Activated CD8-positive, alpha-beta memory T cell treated with anti-CD3 and anti-CD28 coated beads for 36 hours (primary cell): ENCODE measurements around the gene TBCE. TPM values are rescaled to one million over a fixed set of nuclear protein-coding genes. Genes with fewer than 3 reads are reported as not detected.
"Not testable (repeated sequence)": the region's sequence is repeated elsewhere in the genome, so short reads cannot be mapped to it uniquely, and the experiment has no call there.

Source experiments
- CTCF ChIA-PET: fragments of 350-600 bp; sonication (Branson Sonifier 250); formaldehyde crosslinking; loops from one replicate; lab custom pipeline; 2021; ENCODE audit warnings: antibody characterized with exemption; lab: Charles Lee
- POLR2A ChIA-PET: fragments of 350-600 bp; sonication (Branson Sonifier 250); formaldehyde crosslinking; loops from one replicate; lab custom pipeline; 2021; ENCODE audit warnings: antibody characterized with exemption; lab: Charles Lee
- total RNA-seq, 2 experiments: library from RNA; stranded (reverse); gene quantifications; one replicate each; pipeline ENCODE4 v1.2.3, GENCODE V29; 2021

TBCE gene
- total RNA-seq, 2 experiments from 2014 or later, result 25.8 to 33.0 TPM

DNA sequence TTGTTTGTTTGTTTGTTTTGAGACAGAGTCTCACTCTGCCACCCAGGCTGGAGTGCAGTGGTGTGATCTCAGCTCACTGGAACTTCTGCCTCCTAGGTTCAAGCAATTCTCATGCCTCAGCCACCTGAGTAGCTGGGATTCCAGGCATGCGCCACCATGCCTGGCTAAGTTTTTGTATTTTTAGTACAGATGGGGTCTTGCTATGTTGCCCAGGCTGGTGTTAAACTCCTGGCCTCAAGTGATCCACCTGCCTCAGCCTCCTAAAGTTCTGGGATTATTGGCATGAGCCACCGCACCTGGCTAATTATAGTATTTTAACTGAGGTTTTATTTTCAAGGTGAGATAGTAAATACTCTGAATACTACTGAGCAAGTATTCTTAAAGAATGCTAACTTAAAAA lies 102.7 kb downstream of the TBCE start:
- CTCF ChIA-PET, result interaction anchor here (0.7 kb wide), 1 partner anchor 237 kb away, joined by 4 read pairs; no protein-coding TSS in a partner anchor
- POLR2A ChIA-PET, result not testable (repeated sequence)

DNA sequence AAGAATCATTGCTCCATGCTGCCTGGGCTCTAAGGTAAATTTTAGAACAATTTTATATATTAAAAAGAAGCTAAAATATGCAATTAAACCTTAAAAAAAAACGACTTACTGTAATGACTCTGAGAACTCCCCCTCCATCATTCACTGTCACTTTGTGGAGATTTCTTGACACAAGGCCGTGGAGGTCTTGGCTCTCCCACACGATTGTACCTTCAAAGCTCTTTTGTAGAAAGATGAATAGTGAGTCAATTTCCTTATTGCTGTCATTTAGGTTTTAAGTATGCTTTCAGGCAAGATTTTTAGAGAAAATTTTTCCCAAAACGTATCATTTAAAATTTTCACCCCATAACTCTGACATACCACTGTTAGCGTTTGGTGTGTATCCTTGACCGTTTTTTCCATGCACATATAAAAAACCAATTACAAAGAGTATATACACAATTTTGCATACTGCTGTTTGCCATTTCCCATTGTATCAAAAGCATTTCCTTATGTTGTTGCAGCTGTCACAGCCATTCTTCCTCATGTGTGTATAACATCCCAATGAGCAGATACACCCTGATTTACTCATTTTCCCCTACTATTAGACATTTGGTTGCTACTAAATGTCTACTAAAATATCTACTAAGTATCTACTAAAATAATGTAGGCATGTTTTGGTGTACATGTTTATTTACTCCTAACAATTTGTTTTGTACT lies 103.7 kb downstream of the TBCE start:
- POLR2A ChIA-PET, result no interaction called here
- CTCF ChIA-PET, result no interaction called here

DNA sequence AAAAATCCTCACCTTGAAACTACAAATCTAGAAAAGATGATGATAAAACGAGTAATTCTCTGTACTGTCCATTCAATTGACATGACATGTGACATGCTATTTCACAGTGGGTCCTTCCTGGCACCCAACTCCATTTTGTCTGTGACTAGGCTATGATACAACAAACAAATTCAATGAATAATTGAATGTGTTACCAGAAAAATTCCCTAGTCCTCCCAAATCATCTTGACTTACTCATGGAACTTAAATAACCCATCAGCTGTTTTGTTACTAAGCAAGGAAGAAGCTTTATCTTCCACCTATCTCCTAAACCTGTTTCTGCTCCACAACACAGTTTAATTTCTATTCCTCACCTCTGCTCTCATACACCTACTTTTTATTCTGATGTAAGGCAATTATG lies 106.6 kb downstream of the TBCE start:
- POLR2A ChIA-PET, result no interaction called here
- CTCF ChIA-PET, result no interaction called here

DNA sequence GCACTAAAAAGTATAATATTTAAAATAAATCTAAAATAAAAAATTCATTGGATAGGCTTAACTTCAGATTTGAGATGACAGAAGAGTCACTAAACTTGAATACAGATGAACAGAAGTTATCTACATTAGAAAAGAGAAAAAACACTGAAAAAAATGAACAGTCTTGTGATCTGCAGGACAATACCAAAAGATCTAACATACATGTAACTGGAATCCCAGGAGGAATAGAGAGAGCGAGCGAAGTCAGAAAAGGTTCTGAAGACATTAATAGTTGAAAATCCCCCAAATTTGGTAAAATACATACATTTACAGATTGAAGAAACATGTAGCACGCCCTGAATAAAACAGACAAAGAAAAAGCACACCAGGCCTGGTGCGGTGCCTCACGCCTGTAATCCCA lies 115.9 kb downstream of the TBCE start:
- POLR2A ChIA-PET, result no interaction called here

DNA sequence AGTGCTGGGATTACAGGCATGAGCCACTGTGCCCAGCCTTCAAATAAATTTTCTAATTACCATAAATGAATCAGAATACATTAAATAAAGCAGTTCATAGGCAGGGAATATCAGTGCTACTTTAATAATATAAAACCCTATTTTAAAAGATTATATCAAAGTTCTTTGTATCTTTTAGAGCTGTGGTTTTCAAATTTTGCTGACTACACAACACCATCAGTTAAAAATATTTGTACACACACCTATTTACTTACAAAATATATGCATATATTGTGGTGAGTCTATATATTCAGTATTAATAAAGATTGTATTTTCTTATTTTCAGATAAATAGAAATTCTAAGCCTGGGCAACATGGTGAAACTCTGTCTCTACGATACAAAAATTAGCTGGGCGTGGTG lies 118.3 kb downstream of the TBCE start:
- ChIA-PET POLR2A (no interaction called here), CTCF (no interaction called here)

More for the DNA sequence above, 115.9 kb downstream of the TBCE start:
- CTCF ChIA-PET, result no interaction called here

DNA sequence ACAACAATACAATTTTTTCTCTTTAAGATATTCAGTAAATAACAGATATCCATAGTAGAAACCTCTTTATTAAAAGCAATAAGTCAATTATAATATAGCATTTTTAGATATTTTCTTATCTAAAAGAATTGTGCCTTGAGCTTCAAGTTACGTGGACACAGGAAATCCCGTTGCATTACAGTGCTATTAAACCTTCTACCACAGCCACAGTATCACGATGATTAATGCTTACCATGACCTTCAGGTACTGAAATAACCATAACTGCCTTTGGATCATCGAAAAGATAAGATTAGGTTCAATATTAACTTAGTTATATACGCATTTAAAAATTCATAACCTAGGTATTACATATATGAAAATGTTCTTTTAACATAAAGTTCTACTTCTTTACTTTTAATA lies 119.1 kb downstream of the TBCE start:
- CTCF ChIA-PET, result no interaction called here

DNA sequence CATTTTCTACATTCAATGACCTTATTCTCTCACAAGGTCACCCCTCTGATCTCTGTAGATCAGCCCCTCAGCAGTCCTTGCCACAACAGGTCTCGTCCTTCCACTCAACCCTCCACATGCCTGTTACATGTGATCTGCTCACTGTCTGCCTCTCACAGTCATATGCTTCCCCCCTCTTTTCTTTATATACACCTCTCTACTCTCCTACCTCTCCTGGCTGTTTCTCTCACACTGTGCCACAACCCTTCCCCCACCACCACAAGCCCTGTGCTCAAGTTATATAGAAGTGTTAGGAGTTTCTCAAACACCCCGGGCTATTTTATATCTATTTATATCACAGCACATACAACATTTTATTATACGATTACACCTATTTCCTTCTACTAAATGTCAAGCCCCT lies 124.4 kb downstream of the TBCE start:
- ChIA-PET CTCF (no interaction called here), POLR2A (no interaction called here)

More for the DNA sequence above, 119.1 kb downstream of the TBCE start:
- POLR2A ChIA-PET, result no interaction called here

DNA sequence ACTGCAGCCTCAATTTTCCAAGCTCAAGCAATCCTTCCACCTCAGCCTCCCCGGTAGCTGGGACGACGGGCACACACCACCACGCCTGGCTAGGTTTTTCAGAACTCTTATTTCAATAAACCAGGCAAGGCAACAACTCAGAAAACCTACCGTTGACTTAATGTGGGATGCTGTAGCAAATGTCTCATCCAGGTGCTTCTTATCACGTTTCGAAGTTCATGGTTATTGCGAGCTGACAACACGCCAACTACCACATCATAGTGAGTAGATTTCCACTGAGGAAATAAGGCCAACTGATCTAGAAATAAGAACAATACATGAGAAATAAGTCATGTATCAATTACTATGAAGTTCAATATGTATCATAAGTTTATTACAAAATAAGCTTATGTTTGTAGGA lies 127.3 kb downstream of the TBCE start:
- POLR2A ChIA-PET, result interaction anchor here (0.6 kb wide), 1 partner anchor 389 kb away, joined by 14 read pairs; no protein-coding TSS in a partner anchor

DNA sequence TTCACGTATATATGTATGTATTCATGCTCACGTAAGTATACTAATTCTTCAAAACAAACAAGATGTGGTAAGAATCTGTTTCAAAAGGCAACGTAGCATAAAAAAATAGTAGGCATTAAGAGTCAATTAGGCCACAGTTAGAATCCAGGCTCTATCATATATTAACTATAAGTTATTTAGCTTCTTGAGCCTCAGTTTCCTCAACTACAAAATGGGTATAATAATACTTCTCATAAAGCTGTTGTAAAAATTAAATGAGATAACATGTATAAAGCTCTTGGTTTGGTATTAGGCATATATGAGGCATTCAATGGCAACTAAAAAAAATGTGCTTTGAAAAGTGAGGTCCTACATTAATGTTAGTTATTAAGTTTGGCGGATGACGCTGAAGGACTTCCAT lies 127.8 kb downstream of the TBCE start:
- CTCF ChIA-PET, result interaction anchor here (0.6 kb wide), 1 partner anchor 390 kb away, joined by 3 read pairs; no protein-coding TSS in a partner anchor
- POLR2A ChIA-PET, result interaction anchor here (0.6 kb wide), 1 partner anchor 389 kb away, joined by 14 read pairs; no protein-coding TSS in a partner anchor

More for the DNA sequence above, 127.3 kb downstream of the TBCE start:
- CTCF ChIA-PET, result interaction anchor here (1.4 kb wide), 1 partner anchor 10 kb away, joined by 6 read pairs; the partner anchor contains the start of gene B3GALNT2

DNA sequence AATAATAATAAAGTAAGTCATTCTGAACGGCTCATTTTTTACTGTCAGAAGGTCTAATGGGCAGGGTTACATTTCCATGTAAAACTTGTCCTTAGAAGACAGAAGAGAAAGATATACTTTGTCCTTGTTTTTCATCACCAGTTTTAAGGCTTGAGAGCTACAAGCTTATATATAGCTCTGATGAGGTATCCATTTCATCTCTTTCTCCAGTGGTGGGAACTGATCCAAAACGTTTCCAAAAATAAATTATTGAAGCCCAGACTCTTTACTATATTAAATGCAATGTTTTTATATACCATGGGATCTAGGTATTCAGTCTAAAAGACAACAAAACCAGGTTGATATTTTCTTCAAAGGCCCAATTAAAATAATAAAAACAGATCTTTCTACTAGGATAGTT lies 128.3 kb downstream of the TBCE start:
- CTCF ChIA-PET, result interaction anchor here (0.6 kb wide), 1 partner anchor 391 kb away, joined by 3 read pairs; no protein-coding TSS in a partner anchor
- POLR2A ChIA-PET, result no interaction called here

DNA sequence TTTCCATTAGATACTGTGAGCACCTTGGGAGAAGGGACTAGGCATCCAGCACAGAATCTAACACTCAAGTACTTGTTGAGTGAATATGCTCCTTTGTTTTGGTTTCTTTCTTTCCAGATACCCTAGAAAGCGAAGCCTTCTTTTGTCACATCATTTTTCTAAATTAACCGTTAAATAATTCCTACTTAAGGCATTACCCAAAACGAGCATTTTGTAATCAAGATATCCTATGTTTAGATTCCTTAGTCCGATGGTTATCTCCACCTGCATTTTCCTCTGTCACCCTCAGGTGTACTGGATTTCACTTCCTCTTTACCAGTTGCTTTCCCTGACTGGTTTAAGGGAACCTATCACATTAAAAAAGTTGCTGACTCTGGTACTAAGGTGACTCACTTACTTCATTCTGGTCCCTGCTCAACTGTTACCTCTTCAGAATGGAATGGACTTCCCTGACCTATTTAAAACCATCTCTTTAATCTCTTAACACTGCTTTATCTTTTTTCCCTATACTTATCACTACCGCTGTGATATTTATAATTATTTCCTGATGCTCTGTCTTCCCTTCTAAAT lies 133.8 kb downstream of the TBCE start:
- CTCF ChIA-PET, result no interaction called here
- POLR2A ChIA-PET, result no interaction called here

Other genes starting within 250 kb of the TBCE start
- 100 to 1,000 TPM; 123 to 131 TPM for gene TOMM20, start 238.6 kb upstream of the TBCE start, total RNA-seq
- 100 to 1,000 TPM; 116 to 121 TPM for gene RBM34, start 206.2 kb upstream of the TBCE start, total RNA-seq
- gene ARID4B, start 39.2 kb upstream of the TBCE start, total RNA-seq, result 10 to 100 TPM; 31.7 to 34.2 TPM
- gene GGPS1, start 38.9 kb upstream of the TBCE start, total RNA-seq, result 10 to 100 TPM; 28.9 to 29.4 TPM
- 10 to 100 TPM; 17.7 to 18.2 TPM for gene B3GALNT2, start 137.0 kb downstream of the TBCE start, total RNA-seq